ENCODE results near the gene CCDC106.

The CCDC106 gene

DNA sequence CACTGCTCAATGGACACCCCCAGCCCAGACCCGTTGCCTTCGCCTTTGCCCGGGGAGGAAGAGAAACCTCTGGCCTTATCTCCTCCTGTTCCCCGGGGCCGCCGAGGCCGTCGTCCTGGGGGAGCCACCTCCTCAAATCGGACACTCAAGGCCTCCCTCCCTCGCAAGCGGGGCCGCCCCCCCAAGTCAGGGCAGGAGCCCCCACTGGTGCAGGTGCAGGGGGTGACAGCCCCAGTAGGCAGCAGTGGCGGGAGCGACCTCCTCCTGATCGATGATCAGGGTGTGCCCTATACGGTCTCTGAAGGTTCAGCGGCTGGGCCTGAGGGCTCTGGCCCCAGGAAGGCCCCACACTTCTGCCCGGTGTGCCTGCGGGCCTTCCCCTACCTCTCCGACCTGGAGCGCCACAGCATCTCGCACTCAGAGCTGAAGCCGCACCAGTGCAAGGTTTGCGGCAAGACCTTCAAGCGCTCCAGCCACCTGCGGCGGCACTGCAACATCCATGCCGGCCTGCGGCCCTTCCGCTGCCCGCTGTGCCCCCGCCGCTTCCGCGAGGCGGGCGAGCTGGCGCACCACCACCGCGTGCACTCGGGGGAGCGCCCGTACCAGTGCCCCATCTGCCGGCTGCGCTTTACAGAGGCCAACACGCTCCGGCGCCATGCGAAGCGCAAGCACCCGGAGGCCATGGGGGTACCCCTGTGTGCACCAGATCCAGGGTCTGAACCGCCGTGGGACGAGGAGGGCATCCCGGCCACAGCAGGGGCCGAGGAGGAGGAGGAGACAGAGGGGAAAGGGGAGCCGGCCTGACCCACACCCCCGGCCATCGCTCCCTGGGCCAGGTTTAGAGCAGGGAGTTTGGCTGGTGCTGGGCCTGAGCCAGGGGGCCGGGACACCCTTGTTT lies 45.7 kb upstream of the CCDC106 start:
- no peak for DNase-seq (ENCODE audit: low read depth, low spot score)
- TF ChIP-seq, protein P1, sequence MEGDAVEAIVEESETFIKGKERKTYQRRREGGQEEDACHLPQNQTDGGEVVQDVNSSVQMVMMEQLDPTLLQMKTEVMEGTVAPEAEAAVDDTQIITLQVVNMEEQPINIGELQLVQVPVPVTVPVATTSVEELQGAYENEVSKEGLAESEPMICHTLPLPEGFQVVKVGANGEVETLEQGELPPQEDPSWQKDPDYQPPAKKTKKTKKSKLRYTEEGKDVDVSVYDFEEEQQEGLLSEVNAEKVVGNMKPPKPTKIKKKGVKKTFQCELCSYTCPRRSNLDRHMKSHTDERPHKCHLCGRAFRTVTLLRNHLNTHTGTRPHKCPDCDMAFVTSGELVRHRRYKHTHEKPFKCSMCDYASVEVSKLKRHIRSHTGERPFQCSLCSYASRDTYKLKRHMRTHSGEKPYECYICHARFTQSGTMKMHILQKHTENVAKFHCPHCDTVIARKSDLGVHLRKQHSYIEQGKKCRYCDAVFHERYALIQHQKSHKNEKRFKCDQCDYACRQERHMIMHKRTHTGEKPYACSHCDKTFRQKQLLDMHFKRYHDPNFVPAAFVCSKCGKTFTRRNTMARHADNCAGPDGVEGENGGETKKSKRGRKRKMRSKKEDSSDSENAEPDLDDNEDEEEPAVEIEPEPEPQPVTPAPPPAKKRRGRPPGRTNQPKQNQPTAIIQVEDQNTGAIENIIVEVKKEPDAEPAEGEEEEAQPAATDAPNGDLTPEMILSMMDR (IDR thresholded peaks at IDR 0.05; ENCODE audit: low read depth, low read length), result no peak
- in situ Hi-C loops (cut with HindIII; ENCODE audit: low sequenced_read_pairs), result no loop called here
- H3K4me3 ChIP-seq (ENCODE audit: low read depth, low read length), result no peak overlapping the region

DNA sequence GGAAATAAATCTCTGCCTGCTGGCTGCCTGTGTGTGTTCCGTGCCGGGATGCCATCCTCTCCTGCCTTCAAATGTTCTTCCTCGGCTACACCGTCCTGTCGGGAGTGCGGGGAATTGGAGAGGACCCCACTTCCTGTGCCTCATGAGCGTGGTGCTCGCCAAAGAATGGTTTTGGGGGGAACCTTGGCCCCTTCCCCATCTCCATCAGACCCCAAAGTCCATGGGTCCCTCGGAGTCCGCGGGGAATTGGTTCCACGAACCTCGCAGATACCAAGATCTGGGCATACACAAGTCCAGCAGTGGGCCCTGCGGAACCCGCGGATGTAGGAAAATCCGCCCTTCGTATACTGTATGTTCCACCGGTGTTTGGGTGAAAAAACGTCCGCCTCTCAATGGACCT lies 44.9 kb upstream of the CCDC106 start:
- TF ChIP-seq, protein P1 (IDR thresholded peaks at IDR 0.05; ENCODE audit: low read depth, low read length), result no peak
- DNase-seq (ENCODE audit: low read depth, low spot score), result no peak
- no peak overlapping the region for H3K4me3 ChIP-seq (ENCODE audit: low read depth, low read length)
- in situ Hi-C loops (cut with HindIII; ENCODE audit: low sequenced_read_pairs), result no loop called here

GRCh38 chr19:55603581-55604292 lies 44.3 kb upstream of the CCDC106 start:
- no peak for DNase-seq (ENCODE audit: low read depth, low spot score)
- H3K4me3 ChIP-seq (ENCODE audit: low read depth, low read length), result no peak overlapping the region
- TF ChIP-seq, protein P1 (IDR thresholded peaks at IDR 0.05; ENCODE audit: low read depth, low read length), result no peak
- in situ Hi-C loops (cut with HindIII; ENCODE audit: low sequenced_read_pairs), result no loop called here

DNA sequence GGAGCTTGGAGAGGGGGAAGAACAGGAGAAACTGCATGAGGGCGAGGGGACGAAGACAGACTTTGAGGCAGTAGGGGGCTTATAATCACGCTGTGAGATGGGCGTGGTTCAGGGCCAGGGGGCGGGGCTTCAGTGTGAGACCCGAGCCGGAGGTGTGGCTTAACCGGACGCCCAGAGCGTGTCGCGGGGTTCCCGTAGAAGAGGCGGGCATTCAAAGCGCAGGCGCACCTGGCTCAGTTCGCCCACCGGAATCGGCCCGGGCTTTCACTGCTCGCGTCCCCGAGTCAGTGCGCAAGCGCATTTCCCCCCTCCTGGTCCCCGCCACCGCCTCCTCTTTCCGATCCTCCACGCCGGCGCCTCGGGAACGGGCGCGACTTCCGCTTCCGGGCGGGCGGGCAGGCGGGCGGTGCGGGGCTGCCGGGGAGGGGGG lies 42.8 kb upstream of the CCDC106 start:
- DNase-seq (ENCODE audit: low read depth, low spot score), result peak; percentile 98
- peak overlapping the region; percentile 93 for H3K4me3 ChIP-seq (ENCODE audit: low read depth, low read length)
- TF ChIP-seq, protein P1 (IDR thresholded peaks at IDR 0.05; ENCODE audit: low read depth, low read length), result no peak
- in situ Hi-C loops (cut with HindIII; ENCODE audit: low sequenced_read_pairs), result no loop called here

DNA sequence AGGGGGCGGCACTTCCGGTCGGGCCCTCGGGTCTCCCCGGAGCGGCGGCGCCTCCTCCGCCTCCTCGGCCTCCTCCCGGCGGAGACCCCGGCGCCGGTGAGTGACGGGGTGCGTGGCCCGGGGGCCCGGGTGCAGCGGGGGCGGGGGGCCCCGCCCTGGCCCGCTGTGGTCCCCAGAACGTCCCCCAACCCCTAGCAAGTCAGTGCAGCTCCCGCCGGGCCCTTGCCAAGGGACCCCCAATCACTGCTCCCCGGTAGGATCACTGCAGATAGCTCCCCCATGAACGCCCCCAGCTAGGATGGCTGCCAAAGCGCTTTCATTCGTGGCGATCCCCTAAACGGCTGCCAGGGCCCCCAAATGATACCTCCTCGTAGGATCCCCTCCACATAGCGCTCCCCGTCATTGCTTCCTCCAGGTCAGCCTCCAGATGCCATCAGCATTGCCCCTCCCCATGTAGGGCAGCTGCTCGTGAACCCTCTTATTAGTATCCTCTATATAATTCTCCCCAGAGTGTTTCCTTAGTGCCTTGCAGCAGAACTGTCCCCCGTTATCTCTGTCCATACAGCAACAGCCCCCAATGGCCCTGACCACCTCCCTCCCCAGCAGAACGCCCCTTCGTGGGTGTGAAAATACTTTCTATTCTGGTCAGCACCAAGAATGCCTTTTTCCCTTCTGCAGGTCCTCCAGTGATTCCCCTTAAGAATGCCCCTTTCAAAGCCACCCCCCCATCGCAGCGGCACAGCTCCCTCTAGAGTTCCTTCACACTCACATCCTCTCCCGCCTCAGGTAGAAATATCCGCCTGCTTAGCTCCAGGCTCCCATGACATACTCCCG lies 42.2 kb upstream of the CCDC106 start, which contains the start of gene ZNF865:
Gene ZNF865, plus strand, starts transcription at position 11 of the 834 bp plus-strand sequence. CDS start 7,972 bp downstream, outside the sequence.
- in situ Hi-C loops (cut with HindIII; ENCODE audit: low sequenced_read_pairs), result no loop called here
- peak; percentile 87 for DNase-seq (ENCODE audit: low read depth, low spot score)

More for the DNA sequence above, 42.2 kb upstream of the CCDC106 start, which contains the start of gene ZNF865:
- H3K4me3 ChIP-seq (ENCODE audit: low read depth, low read length), result peak within 1 kb of the TSS; percentile 93
- TF ChIP-seq, protein P1 (IDR thresholded peaks at IDR 0.05; ENCODE audit: low read depth, low read length), result peak; percentile 88
